KBM-7 (cell line): ENCODE results near the gene TDP2.

Source experiments
- DNase-seq: peaks from one replicate; pipeline ENCODE4 v3.0.0-alpha.2; 2015
- in situ Hi-C: fragments of 300-500 bp; cut with MboI; formaldehyde crosslinking; loops from 2 replicates; pipeline ENCODE4 v1.14.3; 2020; ENCODE audit warnings: low sequenced_read_pairs, low pct_unique_long_range_greater_than_20kb, mixed read lengths

TDP2 gene

GRCh38 chr6:24613361-24614042, 53.2 kb downstream of the TDP2 start:
- in situ Hi-C loops: no loop called here
- DNase-seq: no peak

GRCh38 chr6:24610672-24611071, 56.0 kb downstream of the TDP2 start:
- in situ Hi-C loops: no loop called here
- DNase-seq: no peak

- in situ Hi-C loops: no loop called here
- DNase-seq: no peak
These were observed 59.2 kb downstream of the TDP2 start for GRCh38 chr6:24607310-24608105.

GRCh38 chr6:24606200-24606930, 60.3 kb downstream of the TDP2 start:
- in situ Hi-C loops: no loop called here

GRCh38 chr6:24603241-24603640, 63.5 kb downstream of the TDP2 start:
- in situ Hi-C loops: no loop called here
- DNase-seq: no peak

More at GRCh38 chr6:24606200-24606930, 60.3 kb downstream of the TDP2 start:
- DNase-seq: no peak

- in situ Hi-C loops: no loop called here
- no peak for DNase-seq
These were observed 65.8 kb downstream of the TDP2 start for GRCh38 chr6:24600903-24601302.
